Activated CD4-positive, CD25-positive, alpha-beta regulatory T cell treated with anti-CD3 and anti-CD28 coated beads, Interleukin-2, amount 50 U/mL, for 24 hours (primary cell): ENCODE results near the gene CPNE4.
"Not testable (repeated sequence)": the region's sequence is repeated elsewhere in the genome, so short reads cannot be mapped to it uniquely, and the experiment has no call there.

ENCODE experiments used
- ATAC-seq, 2 donors: fragments of 150-1000 bp; cut with Tn5 transposase; one replicate each; pipeline ENCODE4 v1.10.0; 2021; ENCODE audit warnings: mild to moderate bottlenecking in 1 of 2, moderate library complexity in 1 of 2

The CPNE4 gene

DNA sequence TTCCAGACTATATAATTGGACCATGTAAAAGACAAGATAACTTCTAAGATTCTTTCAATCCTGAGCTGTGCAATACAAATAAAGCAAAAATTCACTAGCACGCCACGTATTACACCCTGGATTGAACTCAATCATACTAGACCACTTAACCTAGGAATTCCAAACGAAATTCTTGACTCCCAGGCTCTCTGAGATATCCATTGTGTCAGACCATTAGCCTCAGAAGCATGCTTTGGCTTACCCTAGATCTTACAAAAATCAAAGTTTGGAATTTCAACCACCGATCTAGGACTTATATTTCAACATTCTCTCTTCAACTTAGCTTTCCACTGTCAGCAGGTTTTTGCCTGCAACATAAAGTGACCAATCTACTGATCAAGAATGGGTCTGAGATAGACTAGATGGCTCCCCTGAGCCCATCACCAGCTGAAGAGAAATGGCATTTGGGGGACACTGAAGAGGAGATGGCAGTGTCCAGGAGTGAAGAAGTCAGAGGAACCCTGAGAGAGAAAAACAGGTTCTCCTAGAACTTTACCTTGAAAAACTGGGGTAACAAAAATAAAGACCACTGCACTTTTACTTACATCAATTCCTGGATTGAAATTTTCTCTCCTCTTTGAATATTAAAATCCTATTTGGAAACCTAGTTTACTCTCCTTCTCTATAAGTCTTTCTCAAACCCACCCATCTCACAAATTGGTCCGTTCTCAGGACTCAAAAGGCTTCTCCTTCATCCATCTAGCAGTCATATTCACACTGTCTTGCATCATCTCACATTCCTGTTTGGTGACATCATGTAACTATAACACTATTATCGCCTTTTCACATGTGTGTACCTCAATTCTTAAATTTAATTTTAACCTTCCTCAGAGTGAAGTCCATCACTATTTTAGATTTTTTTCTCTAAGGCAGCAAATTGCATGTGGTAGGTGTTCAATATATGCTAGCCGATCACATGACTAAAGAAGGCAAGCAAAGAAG, 18.5 kb downstream of the CPNE4 start:
- no peak for ATAC-seq

DNA sequence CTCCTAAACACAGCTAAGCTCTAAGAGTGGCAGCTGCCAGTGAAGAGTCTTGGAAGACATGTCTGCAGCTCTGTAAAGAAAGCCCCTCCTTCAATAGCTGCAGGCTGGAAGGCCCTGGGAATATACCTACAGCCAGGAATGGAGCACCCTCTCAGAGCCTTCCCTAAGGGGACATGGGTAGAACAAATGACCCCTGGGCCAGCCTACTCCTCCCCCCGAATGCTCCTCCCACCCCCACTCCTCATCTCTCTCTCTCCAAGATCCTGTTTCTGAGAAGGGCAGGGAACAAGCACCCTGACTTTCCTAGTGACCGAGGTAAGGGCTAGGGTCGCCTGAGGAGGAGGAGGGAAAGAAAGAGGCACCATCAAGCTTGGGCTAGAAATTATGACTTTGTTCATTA, 20.7 kb downstream of the CPNE4 start:
- ATAC-seq = no peak

DNA sequence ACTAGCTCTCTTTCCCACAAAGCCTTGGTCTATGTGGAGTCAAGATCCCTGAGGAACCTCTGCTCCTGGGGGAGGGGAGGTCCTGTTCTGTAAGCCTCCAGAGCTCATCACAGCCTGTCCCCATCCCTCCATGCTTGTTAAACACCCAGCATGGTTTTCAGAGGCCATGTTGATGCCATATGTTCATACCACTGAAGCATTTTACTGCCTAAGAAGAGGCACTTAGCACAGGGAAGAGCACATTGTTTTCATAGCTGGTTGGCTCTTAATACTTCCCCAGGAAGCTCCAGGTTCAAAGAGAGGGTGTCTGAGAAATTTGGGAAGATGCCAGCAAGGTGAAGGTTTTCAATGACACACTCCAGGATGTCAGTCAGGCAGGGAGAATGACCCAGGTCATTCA, 25.6 kb downstream of the CPNE4 start:
- ATAC-seq = no peak

DNA sequence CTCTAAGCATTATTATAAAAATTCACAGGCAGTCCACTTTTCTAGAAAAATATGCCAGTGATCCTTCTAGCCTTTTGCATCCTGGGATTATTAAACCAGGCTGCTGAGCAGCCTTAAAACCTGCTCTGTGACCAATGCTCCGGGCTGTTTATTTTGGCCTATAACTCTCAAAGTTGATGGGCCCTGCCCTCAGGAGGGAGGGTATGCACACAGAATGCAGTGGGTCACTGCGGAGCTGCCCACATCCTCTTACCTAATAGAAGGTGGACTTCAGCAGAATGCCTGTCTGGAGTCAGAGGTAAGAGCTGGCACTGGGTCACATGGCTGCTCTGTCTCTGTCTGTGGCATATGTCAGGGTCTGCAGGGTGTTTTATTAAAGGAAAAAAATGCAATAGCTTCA, 26.0 kb downstream of the CPNE4 start:
- ATAC-seq = no peak

DNA sequence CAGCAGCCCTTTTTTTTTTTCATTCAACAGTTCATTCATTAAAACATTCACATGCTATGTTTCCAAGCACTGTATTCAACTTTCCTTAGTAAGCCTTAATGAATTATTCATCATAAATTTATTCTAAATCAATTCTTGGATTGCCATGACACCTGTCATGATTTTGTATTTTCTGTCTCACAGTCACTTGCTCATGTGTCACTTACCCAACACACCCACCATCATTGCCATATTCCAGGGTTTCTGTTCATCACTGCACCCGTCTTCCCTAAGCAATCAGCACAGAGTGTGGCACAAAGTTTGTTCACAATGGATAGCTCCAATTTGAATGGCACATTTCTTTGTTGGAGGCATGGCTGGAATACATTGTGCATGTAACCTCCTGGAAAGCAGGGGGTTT, 27.2 kb downstream of the CPNE4 start:
- no peak for ATAC-seq

DNA sequence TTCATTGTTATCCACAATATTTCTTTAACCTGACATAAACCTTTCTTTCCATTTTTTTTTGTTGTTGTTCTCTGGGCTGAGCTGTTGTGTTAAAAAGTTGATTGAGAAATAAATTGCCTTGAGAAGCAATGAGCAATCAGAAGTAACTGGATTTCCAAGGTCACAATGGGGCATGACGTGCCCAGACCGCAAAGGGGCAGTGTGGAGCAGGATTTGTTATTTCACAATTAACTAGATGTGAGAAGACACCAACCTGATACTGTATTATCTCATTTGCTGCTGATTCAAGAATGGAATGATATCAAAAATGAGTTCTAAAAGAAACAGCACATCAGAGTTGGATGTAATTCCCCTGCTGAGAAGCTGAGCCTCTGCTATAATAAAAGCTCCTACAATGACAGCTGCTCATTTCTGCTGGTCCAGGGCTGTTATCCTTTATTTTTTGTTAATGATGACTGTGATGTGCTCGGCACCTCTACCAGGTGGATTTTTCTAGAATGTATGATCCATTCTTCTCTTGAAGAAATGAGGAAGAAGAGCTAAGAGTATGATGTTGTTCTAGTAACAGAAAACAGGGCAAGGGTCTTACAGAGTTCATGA, 28.1 kb downstream of the CPNE4 start:
- ATAC-seq = no peak

DNA sequence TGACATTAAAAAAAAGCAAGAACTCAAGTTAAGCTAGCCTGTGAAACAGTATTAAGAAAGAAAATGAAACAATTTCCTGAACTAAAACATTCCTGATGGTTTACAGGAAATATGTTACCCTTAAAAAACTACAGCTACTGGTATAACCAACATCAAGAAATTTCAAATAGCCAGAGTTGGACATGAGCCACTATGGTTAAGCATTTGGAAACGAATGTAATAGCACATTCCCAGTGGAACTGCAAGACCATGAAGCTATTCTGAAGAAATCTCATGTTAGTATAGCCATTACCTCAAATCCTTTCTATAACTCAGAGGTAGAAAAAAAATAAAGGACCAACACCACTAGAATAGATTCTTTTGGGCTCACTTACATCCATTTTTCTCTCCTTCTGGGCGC, 30.2 kb downstream of the CPNE4 start:
- no peak for ATAC-seq

DNA sequence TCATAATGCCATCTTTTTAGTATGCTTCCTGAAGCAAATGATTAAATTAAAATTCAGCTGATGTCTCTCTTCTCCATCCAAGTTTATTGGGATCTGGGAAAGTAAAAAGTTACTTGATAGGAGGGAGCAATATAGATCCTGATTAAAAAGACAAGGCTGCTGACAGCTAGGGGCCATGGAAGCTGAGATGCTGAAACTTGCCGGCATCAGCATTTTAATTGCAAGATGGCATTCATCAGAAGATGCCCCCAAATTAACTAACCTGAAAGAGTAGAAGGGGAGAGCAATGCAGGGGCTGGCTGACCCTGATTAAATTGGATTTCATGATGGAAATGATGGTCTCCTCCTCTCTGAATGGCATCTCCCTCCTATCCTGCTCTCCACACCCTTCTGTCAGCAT, 31.1 kb downstream of the CPNE4 start:
- ATAC-seq = no peak

DNA sequence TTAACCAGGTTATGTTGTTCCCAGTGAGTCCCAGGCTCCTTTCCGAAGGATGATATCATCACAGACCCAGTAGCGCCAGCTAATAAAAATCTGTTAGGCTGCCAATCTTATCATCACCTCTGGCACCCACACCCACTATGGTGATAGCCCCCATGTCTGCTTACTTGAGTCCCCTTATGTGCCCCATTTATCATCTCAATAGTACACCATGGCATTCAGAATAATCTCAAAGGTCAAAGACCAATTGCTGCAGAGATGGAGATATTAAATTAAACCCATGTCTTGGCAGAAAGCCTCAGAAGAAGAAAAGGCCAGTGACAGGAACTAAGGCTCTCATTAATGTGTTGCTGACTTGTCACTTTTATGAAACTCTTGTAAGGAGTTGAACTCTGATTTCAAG, 32.8 kb downstream of the CPNE4 start:
- no peak for ATAC-seq

DNA sequence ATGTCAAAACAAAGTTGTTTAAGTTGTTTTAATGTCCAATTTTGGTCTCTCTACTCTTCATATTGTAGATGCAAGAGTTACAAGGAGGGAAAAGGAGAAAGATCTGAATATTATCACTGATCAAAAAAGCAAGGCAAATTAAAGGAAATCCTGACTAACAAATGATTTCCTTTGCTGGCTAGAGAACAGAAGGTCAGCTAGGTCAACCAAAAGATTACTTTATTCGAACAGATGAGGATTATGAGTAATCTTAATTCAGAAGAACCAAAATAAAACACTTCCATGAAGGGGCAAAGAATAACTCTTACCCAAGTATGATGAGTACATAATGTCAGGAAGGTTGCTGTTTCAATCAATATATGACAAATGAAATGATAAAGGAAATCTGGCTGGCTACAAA, 33.8 kb downstream of the CPNE4 start:
- no peak for ATAC-seq

DNA sequence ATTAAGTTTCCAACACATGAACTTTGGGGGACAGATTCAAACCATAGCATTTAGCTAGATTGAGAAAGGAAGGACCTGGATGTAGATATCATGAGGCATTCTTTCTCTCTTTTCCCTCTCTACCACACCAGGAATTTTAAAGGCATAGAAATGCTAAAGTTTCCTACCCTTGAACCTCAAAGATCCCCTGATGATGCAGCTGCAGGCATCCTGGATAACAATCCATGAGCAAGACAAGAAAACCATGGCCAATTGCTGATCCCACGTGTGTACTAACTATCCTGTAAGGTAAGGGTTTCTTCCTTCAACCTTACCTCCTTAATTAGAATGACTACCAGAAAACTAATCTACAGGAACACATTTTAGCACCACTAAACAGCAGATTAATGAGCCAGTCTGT, 36.8 kb downstream of the CPNE4 start:
- no peak for ATAC-seq

DNA sequence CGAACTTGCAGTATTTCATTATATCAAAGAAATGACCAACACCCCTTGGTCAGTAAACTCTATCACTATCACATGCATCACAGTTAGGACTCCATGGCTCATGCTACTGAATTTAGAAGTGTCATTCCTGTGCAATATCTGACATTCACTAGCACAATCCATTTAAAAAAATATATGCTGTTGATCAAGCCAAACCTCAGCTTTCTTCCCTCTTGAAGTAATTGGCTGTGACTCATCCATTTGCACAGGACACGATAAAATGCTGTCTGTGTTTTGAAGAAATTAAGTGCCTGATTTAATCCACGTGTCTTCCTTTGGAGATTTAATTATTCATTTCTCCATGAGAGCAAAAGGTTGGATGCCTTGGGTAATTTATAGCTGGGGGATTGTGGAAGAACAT, 38.9 kb downstream of the CPNE4 start:
- no peak for ATAC-seq

DNA sequence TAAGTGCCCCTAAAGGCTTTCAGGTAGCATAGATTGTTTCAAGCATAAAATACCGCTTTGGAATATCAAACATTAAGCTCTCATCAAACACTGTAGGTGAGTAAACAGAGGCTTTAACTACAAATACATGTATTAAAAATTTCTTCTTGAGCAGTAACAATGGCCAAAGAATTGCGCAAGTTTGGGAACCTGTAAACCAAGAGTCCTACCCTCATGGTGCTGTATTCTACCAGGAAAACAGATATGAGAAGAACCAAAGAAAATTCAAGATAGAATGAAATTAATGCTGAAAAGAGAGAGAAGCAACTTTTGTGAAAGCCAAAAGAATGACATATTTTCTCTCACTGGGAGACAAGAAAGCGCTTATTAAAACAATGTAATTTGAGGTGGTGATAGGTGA, 45.5 kb downstream of the CPNE4 start:
- no peak for ATAC-seq

DNA sequence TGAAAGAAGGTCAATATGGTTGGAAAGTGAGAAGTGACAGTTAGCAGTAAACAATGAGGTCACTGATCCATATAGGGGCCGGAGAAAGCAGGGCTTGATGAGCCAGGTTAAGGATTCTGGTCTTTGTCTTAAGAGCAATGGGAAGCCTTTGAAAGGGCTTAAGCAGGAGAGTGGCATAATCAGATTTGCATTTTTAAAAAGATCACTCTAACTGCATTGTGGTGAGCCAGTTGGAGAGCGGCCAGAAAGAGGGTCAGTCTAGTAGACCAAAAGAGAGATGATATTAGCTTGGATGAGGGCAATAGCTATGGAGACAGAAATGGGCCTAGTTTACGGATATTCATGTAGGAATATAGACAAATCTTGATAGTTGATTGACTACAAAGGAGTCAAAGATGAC, 46.6 kb downstream of the CPNE4 start:
- no peak for ATAC-seq

DNA sequence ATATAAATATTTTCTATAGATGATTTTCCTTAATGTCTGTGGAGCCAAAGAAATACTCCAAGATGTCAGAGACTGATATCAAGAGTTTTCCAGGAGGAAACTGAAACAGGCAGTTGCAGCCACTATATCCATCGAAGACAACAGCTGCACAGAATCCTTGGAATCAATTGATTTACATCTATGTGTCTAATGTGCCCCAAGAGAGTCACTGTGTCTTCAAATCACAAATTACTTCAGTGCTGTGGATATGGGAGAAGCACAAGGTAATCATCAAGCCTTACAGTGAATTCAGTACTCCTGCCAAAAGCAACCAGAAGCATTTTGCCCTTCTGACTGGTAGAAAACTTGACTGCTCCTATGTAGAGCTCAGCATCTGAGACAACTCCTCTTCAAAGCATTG, 51.1 kb downstream of the CPNE4 start:
- ATAC-seq = no peak

DNA sequence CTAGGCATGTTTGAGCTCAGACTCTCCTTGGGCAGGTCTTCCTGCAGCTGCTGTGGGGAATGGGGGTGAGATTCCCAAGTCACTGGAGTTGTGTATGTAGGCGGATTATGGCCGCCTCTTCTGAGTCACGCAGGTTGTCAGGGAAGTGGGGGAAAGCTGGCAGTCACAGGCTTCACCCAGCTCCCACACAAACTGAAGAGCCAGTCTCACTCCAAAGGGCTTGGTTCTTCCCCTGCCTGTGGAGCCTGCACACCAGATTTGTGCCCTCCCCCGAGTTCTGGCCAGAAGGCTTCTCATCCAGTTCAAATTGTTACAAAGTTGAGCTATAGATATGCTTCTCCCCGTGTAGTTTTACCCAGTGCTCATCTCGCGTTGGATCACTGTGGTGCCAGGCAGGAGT, 53.5 kb downstream of the CPNE4 start:
- no peak for ATAC-seq

DNA sequence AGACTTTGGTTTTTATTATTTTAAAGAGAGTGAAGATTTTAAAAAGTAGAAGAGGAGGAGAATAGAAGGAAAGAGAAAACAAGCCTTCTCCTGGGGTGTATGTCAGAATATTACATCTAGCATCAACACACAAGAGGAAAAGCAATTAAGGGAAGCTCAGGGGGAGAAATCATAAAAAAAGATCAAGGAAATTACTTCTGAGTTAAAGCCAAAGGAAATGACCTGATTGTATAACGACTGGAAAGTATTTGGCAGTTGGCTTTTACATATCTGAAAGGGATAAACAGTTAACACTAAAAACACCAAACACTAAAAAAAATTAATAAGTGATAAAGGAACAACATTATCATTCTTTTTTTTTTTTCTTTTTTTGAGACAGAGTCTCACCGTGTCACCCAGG, 58.4 kb downstream of the CPNE4 start:
- ATAC-seq = no peak

DNA sequence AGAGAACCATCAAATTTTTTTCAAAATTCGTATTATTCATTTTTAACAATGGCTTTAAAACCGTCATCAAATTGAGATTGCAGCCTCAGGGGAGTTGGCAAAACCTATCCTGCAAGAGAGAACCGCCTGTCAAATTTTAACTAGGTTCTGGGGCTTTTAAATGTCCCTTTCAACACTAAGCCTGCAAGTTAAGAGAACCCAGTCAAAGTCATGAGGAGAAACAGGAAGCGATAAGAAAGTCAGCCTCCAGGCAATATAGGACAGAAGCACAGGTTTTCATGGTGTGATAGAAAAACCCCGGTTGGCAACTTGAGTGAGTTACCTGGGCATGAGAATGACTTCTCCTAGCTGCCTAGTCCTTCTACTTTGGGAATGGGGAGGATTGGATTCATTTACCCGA, 59.8 kb downstream of the CPNE4 start:
- ATAC-seq = no peak

DNA sequence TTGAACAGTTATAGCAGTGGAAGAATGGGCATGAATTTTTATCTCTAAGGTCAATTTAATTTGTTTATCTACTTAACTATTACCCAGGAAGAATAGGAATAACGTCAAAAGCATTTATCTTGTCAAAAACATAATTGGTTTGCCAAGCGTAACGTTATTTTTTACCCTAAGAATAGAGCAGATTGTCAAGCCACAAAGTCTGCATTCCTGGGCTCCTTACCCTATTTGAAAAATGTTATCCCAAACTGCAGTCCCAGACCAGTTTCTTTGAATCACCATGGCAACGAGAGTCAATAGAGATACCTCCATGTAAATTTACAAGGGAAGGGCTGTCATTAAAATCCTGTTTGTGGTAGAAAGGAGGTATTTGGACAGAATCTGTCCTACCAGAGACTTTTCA, 61.1 kb downstream of the CPNE4 start:
- ATAC-seq = no peak

DNA sequence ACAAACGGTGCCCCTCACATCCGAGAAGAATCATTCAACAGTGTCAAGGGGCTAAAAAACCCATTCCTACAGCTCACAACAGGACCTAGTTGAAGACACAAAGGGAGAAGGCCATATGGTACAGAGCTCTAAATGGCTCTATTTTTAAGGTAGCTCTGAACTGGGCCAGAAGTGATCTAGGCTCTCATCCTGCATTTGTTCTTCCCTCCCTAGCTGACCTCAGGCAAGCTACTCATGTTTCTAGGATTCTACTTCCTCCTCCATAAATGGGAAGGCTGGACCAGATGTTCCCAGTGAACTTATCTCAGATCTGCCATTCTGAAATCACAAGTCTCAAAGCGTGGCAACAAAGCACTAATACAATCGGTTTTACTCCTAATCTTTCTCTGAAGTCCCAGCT, 62.3 kb downstream of the CPNE4 start:
- ATAC-seq = no peak

DNA sequence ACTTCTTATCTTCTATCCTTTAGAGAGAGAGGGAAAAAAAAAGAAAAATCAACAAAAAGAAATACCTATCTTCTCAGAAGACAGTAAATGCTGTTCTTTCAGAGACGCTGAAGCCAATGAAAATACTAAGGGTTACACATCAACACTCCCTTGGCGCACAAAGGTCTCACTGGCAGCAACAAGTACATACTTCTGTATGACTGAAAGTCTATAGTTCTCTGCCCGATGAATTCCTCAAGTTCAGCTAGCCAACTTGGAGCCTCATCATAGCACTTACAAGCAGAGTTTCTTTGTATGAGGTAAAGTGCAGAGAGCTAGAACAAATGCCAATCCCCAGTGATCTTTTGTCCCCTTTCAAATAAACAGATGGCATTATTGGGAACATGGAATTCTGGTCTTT, 62.7 kb downstream of the CPNE4 start:
- ATAC-seq = no peak

DNA sequence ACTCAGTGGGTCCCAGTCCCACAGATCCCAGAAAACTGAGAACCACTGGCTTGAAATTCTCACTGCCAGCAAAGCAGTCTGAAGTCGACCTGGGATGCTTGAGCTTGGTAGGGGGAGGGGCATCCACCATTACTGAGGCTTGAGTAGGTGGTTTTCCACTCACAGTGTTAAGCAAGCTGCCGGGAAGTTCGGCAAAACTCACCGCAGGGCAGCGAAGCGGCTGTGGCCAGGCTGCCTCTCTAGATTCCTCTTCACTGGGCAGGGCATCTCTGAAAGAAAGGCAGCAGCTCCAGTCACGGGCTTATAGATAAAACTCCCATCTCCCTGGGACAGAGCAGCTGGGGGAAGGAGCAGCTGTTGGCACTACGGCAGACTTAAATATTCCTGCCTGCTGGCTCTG, 71.4 kb downstream of the CPNE4 start:
- not testable (repeated sequence) for ATAC-seq

DNA sequence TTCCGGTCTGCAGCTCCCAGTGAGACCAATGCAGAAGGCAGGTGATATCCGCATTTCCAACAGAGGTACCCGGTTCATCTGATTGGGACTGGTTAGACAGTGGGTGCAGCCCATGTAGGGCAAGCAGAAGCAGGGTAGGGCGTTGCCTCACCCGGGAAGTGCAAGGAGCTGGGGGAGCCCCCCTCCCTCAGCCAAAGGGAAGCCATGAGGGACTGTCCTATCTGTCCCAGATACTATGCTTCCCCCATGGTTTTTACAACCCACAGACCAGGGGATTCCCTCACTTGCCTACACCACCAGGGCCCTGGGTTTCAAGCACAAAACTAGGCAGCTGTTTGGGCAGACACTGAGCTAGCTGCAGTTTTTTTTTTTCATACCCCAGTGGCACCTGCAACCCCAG, 71.8 kb downstream of the CPNE4 start:
- ATAC-seq = no peak

DNA sequence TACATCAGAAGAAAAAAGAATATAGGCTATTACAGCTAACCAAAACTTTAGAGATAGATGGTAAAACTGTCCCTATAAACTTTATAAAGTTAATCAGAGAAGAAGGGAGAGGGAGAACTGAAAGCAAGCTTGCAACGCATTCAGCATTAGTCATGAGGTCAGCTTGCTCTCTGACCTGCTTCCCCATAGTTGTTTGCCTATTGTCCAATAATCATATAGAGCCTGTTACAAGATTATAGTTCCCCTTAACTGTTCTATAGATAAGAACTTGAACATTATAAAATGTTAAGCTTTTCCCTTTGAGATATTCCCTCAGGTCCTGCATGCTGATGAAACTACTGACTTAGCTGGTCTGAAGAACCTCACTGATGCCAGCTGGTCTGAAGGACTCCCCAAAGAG, 74.5 kb downstream of the CPNE4 start:
- no peak for ATAC-seq

DNA sequence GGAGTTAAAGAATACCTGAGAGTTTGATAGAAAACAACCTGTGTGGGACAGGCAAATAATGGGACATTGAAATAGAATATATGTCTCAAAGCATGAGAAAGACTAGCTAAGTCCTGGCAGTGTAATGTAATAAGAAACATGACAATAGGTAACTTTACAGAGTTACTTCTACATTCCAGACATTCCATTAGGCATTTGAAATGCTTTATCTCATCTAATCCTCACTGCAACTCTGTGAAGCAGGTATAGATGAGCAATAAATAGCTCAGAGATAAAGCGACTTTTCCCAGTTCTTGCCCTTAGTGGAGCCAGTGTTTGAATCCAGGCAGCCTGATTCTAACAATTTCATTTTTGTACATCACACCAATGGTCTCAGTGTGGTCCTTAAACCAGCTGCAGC, 76.8 kb downstream of the CPNE4 start:
- ATAC-seq = no peak
